ENCODE data around the gene MDP1.
"Not testable (repeated sequence)": the region's sequence is repeated elsewhere in the genome, so short reads cannot be mapped to it uniquely, and the experiment has no call there.

The MDP1 gene

GRCh38 chr14:24250354-24250753 is 34.5 kb upstream of the MDP1 start:
- no peak for DNase-seq

DNA sequence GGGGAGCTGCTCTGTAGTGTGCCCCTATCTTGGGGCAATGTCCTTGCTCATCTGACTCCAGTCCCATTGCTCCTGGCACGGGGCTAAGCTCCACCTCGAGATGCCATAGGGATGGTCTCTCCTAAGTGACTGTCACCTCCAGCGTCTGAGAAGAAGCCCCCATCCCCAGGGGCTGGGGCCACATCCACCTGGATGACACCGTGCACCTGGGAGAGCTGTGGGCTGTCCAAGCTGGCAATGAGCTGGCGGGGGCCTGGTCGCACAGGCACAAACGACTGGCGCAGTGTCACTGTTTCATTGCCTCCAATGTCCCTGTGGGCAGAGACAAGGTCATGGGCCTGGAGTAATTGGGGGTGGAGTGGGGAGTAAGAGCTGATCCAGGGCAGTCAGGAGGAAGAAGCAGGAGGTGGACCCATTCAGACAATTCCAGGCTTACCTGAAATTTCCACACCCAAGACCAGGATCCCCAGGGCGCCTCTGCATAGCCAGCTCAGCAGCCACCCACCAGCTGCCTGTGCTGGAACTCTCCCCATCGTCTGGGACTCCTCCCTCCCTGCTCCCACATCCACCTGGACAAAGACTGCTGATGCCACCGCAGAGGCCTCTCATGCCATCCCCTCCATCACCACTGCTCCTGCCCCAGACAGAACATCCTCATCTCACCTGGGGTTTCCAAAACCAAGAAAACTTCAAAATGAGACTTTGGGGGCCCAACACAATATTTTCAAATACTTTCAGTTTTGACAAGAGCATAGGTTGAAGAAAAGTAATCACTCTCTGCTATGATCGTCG is 33.6 kb upstream of the MDP1 start:
- DNase-seq: no peak

GRCh38 chr14:24247422-24247821 is 31.6 kb upstream of the MDP1 start:
- no peak for DNase-seq

GRCh38 chr14:24246765-24247212 is 30.9 kb upstream of the MDP1 start:
- DNase-seq: no peak

GRCh38 chr14:24245350-24245749 is 29.5 kb upstream of the MDP1 start:
- not testable (repeated sequence) for DNase-seq

DNA sequence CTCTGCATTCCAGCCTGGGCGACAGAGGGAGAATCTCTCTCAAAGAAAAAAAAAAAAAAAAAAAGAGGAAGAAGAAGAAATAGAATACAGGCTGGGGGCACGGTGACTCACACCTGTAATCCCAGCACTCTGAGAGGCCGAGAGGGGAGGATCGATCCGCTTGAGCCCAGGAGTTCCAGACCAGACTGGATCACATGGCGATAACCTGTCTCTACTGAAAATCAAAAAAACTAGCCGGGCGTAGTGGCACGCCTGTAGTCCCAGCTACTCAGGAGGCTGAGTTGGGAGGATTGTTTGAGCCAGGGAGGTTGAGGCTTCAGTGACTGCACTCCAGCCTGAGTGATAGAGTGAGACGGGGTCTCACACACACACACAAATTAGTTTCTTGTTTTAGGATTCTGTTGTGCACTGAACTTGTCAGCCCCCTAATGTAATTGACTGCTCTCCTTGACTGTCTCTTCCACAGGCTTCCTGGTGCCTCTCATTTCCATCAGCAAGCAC is 27.5 kb upstream of the MDP1 start:
- DNase-seq: no peak

GRCh38 chr14:24241829-24242443 is 26.1 kb upstream of the MDP1 start:
- peak; percentile 91 for DNase-seq

DNA sequence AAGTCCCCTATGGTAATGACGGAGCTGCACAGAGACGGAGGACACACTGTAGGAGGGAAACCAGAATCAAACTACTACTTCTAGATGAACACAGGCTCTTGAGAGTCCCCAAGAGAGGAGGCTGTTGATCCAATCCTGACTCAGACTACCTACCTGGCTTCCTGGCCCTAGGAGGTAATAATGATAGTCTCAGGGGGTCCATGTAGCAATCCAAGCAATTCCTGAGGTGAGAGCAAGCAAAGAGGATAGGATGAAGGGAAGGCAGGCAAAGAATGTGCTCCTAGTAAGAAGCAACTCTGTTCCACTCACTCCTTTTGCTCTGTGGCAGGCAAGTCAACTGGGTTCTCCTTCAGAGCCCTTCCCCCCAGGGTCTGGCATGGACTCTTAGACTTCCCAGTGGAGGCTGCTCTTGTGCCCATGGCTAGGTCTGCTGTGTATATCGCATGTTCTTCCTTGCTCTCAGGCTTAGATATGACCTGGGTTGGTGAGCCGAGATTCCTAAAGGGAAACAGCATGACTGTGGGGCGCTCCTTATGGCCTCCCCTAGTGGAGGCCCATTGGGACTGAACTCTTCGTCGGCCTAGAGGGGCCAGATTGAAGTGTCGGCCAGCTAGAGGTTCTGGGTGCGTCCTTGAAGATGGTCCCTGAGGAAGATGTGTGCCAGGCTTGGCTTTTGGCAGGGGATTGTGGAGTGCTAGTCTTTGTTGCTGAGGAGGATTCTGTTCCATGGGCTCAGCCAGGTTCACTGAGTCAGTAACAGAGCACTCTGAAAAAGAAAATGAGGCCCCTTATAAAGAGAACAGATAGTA is 24.4 kb upstream of the MDP1 start:
- no peak for DNase-seq

DNA sequence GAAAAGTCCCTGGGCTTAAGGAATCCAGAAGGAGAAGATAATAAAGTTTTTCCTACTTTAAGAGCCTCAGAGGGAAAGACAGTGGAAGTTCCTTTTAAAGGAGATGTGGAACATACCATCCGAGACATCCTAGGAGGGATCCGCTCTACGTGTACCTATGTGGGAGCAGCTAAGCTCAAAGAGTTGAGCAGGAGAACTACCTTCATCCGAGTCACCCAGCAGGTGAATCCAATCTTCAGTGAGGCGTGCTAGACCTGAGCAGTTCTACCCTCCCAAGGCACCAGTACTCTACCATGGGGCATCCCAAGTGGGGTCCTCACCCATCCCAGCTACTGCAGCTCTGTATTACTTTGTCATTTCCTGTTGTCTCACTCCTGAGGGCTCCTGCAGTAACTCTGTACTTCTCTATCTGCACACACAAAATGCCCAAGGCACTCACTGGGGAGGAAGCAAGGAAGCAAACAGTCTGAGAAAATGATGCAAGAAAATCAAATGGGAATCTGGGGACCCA is 22.7 kb upstream of the MDP1 start:
- DNase-seq: no peak

- no peak for DNase-seq
Measured at GRCh38 chr14:24238123-24238522, 22.3 kb upstream of the MDP1 start.

GRCh38 chr14:24237463-24237955 is 21.6 kb upstream of the MDP1 start:
- DNase-seq: no peak

GRCh38 chr14:24236689-24237462 is 21.0 kb upstream of the MDP1 start:
- DNase-seq: no peak

DNA sequence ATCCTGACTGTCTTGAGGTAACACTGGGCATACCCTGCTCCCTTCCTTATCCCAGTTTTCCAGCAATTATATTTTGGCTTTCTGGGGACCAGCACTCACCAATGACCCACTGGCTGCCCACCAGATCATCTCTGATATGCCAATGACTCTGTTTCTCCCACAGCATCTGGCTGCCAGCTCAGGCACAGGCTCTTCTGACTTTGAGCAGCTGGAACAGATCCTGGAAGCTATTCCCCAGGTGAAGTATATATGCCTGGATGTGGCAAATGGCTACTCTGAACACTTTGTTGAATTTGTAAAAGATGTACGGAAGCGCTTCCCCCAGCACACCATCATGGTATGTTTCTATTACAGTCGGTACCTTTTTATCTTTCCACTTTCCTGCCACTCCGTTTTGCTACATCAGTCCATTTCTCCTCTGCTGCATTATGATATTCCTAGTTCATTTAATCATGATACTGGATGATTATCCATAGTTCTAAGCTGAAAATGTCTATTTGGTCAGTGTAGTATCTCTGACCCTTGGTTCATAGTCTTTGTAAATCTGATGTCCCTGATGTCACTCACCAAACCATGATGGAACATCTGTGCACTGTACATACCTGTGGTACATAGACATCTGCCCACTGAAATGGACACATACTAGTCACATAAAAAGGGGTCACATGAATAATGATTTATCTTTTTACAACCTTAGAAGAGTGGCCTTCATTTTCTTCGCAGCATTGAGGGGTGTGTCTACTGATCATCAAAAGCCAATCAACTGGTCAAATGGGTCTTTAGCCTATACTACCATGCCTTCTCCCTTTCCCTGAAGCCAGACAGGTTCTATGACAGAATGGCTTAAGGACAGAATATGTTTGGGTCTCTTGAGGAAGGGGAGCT is 20.2 kb upstream of the MDP1 start:
- no peak for DNase-seq

DNA sequence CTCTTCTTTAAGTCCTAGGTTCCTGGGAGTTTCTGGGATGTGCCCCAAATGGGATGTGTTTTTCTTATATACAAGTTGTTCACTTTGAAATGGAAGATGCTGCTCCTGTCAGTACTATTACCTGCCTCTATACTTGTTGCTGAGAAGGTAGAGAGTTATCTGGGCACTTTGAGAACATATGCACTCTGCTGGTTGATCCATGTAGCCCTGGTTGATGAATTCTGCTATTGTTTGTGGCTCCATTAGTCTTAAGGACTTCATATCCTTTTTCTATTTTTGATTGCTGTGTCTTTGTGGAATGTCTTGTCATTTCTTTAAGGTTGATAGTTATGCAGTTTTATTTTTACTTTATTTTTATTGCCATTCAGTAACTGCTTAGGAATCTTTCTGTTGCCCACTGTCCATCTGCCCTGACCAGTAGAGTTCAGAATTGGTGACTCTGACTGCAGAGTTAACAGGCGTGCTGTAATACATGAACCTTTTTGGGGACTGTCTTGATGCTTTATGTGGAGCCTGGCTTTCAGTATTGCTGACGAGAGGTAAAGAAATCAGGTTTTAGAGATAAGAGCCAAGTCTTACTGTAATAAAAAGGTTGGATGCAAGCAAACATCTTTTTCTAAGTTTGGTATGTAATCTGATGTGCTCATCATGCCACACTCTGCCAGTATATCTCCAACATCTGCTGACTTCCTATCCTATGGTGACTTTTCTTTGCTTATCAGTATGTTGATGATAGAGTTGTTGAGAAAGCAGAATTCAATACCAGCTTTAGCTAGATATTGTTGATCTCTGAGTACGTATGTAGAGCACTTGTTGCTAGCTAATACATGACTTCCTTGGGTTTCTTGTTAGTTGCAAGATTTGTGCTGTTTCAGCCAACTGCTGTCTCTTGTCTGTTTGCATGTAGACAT is 18.5 kb upstream of the MDP1 start:
- DNase-seq: no peak

DNA sequence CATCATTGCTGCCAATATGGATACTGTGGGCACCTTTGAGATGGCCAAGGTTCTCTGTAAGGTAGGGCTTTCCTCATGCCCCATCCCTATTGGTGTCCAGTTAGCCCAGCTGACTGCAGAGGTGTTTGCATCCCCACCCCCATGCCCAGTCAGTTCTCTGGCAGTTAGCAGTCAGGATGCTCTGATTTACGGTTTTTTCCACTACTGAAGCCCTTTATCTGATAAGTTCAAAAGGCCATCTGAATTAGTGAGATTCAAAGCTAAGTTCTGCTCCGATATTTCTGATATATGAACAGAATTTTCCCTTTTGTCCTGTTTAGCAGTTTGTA is 17.6 kb upstream of the MDP1 start:
- DNase-seq: no peak

DNA sequence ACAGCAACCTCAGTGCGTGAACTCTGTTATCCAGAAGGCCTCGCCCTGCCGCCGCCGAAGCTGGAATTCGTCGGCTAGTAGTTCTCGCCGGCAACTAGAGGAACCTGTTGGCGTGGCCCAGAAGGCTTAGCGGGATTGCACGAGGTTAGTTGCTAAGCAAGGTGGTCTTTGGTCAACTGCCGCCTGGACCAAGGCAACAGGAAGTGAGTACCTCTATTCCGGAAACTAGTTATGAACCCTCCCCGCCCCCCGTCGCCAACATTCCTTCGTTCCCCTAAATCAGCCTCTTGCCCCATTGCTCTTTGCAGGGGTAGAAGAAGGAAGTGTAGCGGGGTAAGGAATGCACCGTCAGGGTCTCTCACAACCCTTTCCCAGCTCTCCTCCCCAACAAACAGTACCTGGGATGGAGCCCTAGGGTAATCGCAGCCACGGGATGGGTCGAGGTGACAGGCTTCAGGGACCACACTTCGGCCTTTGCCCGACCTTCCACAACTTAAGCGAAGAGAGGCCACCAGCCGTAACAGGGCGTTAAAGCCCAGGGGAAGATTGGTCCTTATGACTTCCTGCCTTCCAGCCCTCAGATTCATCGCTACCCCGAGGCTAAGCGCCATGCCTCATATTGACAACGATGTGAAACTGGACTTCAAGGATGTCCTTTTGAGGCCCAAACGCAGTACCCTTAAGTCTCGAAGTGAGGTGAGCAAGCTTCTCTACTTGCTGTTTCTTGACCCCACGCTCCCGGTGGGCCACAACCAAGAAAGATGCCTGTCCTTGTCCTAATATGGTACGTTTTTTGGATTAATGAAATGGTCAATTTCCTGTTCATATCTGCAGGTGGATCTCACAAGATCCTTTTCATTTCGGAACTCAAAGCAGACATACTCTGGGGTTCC is 17.0 kb upstream of the MDP1 start, which contains the start of gene GMPR2:
Gene GMPR2 (plus strand): TSS at position 285 of the 893 bp plus-strand sequence. CDS start 325 bp downstream, at position 610.
- DNase-seq: no peak

DNA sequence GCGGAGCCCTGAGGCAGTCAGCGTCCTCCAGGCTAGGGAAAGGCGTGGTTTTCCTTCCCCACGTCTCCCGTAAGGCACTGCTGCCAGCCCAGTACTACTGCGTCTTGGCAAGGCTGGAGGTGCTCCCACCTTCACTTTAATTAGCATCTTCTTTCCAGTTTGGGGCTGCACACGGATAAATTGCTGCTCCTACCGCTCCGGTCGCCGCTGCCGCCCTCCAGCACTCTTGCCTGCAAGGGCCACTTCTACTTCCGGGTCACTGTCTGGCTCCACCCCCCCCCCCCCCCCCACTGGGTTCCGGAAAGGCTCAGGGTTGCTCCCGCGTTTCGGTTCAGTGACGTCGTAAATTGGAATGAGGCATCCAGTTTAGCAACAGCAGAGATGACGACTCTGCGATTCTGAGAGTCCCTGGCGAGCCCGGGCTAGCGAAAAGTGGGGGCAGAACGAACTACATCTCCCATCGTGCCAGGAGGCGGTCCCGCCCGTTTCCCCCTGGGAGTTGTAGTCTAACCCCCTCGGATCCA is 16.3 kb upstream of the MDP1 start, which contains the start of gene NEDD8:
Gene NEDD8 (minus strand): TSS at position 247 of the 524 bp plus-strand sequence. CDS start 100 bp downstream, at position 147.
- DNase-seq: peak; percentile 84

Data from activated effector memory CD4-positive, alpha-beta T cell treated with Interleukin-2 at 50 U/mL for 16 hours (primary cell).